ENCODE data around the gene CHRDL1. TPM values are rescaled to one million over a fixed set of nuclear protein-coding genes. Genes with fewer than 3 reads are reported as not detected.

The CHRDL1 gene
- total RNA-seq, 1 donor from 2014 or later, result not detected

- CTCF ChIA-PET, result no interaction called here
- Mint-ChIP-seq H3K9me3 (no peaks in the 10 kb centered on the region), H3K4me3 (no peak overlapping the region), H3K27me3 (no peaks in the 10 kb centered on the region), H3K4me1 (no peaks in the 10 kb centered on the region), H3K27ac (no peak overlapping the region), H3K36me3 (ENCODE audit: low read depth) (no peaks in the 10 kb centered on the region)
- DNase-seq, result no peak
- POLR2A ChIA-PET, result no interaction called here
- TF ChIP-seq, protein P1, sequence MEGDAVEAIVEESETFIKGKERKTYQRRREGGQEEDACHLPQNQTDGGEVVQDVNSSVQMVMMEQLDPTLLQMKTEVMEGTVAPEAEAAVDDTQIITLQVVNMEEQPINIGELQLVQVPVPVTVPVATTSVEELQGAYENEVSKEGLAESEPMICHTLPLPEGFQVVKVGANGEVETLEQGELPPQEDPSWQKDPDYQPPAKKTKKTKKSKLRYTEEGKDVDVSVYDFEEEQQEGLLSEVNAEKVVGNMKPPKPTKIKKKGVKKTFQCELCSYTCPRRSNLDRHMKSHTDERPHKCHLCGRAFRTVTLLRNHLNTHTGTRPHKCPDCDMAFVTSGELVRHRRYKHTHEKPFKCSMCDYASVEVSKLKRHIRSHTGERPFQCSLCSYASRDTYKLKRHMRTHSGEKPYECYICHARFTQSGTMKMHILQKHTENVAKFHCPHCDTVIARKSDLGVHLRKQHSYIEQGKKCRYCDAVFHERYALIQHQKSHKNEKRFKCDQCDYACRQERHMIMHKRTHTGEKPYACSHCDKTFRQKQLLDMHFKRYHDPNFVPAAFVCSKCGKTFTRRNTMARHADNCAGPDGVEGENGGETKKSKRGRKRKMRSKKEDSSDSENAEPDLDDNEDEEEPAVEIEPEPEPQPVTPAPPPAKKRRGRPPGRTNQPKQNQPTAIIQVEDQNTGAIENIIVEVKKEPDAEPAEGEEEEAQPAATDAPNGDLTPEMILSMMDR (IDR thresholded peaks at IDR 0.05), result no peak
- no peak for ATAC-seq (ENCODE audit: low read depth)
- intact Hi-C loops (cut with micrococcal nuclease), result no loop called here
Measured at GRCh38 chrX:110733166-110733565, 62.5 kb downstream of the CHRDL1 start.

DNA sequence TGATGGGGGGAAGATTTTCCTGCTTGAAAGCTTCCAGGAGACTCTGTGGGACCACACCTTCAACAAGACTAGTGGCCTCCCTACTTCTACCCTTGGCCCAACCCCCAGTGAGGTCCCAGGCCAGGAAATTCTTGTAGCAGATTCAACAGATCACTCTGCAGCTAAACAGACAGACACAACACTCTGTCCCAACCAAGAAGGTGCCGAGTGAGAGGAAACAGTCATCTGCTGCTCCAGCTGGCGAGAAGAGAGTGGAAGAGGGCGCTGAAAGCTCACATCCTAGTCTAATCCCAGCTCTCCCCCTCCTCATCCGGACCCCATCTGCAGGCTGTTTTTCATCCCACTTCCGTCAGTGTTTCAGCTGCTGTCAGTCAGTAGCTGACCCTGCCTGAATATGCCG lies 63.4 kb downstream of the CHRDL1 start:
- TF ChIP-seq, protein P1 (IDR thresholded peaks at IDR 0.05), result no peak
- Mint-ChIP-seq H3K36me3 (ENCODE audit: low read depth) (no peaks in the 10 kb centered on the region), H3K4me3 (no peak overlapping the region), H3K4me1 (no peaks in the 10 kb centered on the region), H3K9me3 (no peaks in the 10 kb centered on the region), H3K27ac (no peak overlapping the region), H3K27me3 (no peaks in the 10 kb centered on the region)
- ATAC-seq (ENCODE audit: low read depth), result no peak
- no peak for DNase-seq
- POLR2A ChIA-PET, result no interaction called here
- intact Hi-C loops (cut with micrococcal nuclease), result no loop called here
- CTCF ChIA-PET, result no interaction called here

DNA sequence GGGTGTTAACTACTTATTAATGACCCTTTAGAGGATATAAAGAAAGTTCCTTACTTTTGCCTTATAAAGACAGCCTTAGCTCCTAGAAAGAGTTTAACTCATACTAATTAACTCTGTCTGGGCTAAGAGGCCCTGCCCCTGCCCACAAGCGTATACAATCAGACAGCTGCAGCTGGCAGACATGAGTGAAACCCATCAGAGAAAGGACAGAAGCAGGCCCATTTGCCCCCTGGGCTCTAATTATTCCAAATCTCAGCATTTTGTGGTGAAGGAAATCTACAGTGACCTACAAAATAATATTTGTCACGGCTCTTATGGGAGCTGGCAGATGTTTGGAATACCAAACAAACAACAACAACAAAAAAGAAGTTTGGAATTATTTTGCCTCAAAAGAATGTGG lies 71.8 kb downstream of the CHRDL1 start:
- CTCF ChIA-PET, result no interaction called here
- TF ChIP-seq, protein P1 (IDR thresholded peaks at IDR 0.05), result no peak
- H3K9me3 Mint-ChIP-seq, result no peaks in the 10 kb centered on the region
- no peak overlapping the region for H3K27ac Mint-ChIP-seq
- no peaks in the 10 kb centered on the region for H3K27me3 Mint-ChIP-seq
- H3K4me3 Mint-ChIP-seq, result no peak overlapping the region
- no peaks in the 10 kb centered on the region for H3K4me1 Mint-ChIP-seq
- POLR2A ChIA-PET, result no interaction called here
- ATAC-seq (ENCODE audit: low read depth) (no peak), DNase-seq (no peak)
- intact Hi-C loops (cut with micrococcal nuclease), result no loop called here
- no peaks in the 10 kb centered on the region for H3K36me3 Mint-ChIP-seq (ENCODE audit: low read depth)

- TF ChIP-seq, protein P1 (IDR thresholded peaks at IDR 0.05), result no peak
- ChIA-PET CTCF (no interaction called here), POLR2A (no interaction called here)
- no peak overlapping the region for H3K27ac Mint-ChIP-seq
- H3K4me3 Mint-ChIP-seq, result no peak overlapping the region
- no peaks in the 10 kb centered on the region for H3K36me3 Mint-ChIP-seq (ENCODE audit: low read depth)
- H3K9me3 Mint-ChIP-seq, result no peaks in the 10 kb centered on the region
- no peaks in the 10 kb centered on the region for H3K27me3 Mint-ChIP-seq
- no peaks in the 10 kb centered on the region for H3K4me1 Mint-ChIP-seq
- intact Hi-C loops (cut with micrococcal nuclease), result no loop called here
- ATAC-seq (ENCODE audit: low read depth) (no peak), DNase-seq (no peak)
Measured at GRCh38 chrX:110722135-110722534, 73.5 kb downstream of the CHRDL1 start.

DNA sequence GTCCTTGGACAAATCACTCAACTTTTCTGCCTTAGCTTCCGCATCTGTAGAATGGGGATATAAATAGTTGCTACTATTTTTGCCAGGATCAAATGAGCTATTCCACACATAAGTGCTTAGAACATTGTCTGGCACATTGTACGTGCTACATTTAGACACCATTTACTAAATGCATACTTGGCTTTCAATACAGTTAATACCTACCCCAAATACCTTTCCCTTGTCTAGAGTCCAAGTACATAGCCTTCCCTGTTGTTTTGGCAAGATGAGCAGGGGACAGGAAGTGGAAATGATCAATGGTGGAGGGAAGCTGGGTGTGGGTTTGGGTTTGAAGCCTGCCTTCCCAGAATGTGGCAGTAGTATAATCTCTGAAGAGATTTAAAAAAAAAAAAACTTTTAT lies 82.0 kb downstream of the CHRDL1 start:
- POLR2A ChIA-PET, result no interaction called here
- no peak overlapping the region for H3K4me3 Mint-ChIP-seq
- H3K36me3 Mint-ChIP-seq (ENCODE audit: low read depth), result no peaks in the 10 kb centered on the region
- no peaks in the 10 kb centered on the region for H3K27me3 Mint-ChIP-seq
- intact Hi-C loops (cut with micrococcal nuclease), result no loop called here
- ATAC-seq (ENCODE audit: low read depth) (no peak), DNase-seq (no peak)
- no peaks in the 10 kb centered on the region for H3K4me1 Mint-ChIP-seq
- H3K27ac Mint-ChIP-seq, result no peak overlapping the region
- TF ChIP-seq, protein P1 (IDR thresholded peaks at IDR 0.05), result no peak
- CTCF ChIA-PET, result no interaction called here
- H3K9me3 Mint-ChIP-seq, result no peaks in the 10 kb centered on the region

Data from activated B cell treated with CpG ODN at 0.5 μM for 24 hours (primary cell).